T-helper 2 cell treated with Interferon-gamma antibody and Interleukin-4, amounts not matched to agents 100 ng/mL and 5 ng/mL, for 36 hours (primary cell): ENCODE data around the gene PARP9. TPM values are rescaled to one million over a fixed set of nuclear protein-coding genes. Genes with fewer than 3 reads are reported as not detected.
"Not testable (repeated sequence)": the region's sequence is repeated elsewhere in the genome, so short reads cannot be mapped to it uniquely, and the experiment has no call there.

Experiments
- intact Hi-C: fragments of 100-400 bp; cut with micrococcal nuclease; formaldehyde crosslinking; loops from one replicate; pipeline ENCODE4 v1.15.1; 2023
- total RNA-seq: library from RNA; stranded (reverse); gene quantifications from 2 replicates; pipeline ENCODE4 v1.2.3, GENCODE V29; 2022

Gene PARP9
- total RNA-seq, 1 donor from 2014 or later = 108 TPM

DNA sequence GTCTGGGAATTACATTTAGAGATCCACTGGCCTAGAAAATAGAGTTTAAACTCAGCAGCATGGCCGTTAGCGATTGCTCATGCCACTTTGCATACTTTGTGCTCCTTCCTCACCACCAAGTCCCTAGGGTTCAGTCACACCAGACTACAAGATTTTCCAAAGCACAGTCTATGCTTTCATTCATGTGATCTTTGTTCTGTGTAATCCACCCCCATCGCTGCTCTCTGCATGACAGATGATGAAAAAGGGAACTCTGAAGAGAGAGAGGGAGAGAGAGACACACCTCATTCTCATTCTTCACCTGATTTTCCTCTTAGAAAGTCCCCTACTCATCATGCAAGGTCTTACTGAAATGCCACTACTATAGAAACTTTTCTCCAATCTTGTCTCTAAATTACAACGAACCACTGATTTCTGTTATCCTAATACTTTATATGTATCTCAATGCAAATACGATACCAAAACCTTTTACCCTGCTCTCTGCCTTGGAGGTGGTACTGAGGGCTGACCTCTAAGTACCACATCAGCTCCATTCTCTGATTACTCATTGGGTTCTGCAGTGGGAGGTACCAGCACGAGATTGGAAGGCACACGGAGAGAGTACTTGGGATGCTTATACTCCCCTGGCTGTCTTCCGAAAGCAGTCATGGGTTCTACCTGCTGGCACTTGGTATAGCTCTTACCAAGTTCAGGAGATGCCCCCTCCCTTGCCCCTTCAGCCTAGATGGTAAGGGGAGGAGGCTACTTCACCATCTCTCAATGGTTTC lies 12.3 kb upstream of the PARP9 start:
- intact Hi-C loops = loop anchor here (2.0 to 5.0 kb wide), 2 partner anchors 14 to 36 kb away; no protein-coding TSS in a partner anchor

DNA sequence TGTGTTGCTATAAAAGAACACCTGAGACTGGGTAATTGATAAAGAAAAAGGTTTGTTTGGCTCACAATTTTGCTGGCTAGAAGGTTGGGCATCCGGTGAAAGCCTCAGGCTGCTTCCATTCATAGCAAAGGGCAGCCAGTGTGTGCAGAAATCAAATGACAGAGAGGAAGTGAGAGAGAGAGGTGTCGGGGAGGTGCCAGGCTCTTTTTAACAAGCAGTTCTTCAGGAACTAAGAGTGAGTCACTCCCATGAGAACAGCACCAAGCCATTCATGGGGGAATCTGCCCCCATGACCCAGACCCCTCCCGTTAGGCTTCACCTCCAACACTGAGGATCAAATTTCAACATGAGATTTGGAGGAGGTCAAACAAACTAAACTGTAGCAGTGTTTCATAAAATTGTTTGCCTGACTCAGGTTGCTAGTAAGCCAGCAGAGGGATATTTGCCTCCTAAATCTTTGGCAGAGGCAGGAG lies 8.9 kb upstream of the PARP9 start:
- intact Hi-C loops = no loop called here

DNA sequence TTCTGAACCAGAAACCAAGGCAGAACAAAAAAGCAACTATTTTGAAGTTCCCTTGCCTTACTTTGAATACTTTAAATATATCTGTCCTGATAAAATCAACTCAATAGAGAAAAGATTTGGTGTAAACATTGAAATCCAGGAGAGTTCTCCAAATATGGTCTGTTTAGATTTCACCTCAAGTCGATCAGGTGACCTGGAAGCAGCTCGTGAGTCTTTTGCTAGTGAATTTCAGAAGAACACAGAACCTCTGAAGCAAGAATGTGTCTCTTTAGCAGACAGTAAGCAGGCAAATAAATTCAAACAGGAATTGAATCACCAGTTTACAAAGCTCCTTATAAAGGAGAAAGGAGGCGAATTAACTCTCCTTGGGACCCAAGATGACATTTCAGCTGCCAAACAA lies 4.7 kb upstream of the PARP9 start:
- intact Hi-C loops = no loop called here

DNA sequence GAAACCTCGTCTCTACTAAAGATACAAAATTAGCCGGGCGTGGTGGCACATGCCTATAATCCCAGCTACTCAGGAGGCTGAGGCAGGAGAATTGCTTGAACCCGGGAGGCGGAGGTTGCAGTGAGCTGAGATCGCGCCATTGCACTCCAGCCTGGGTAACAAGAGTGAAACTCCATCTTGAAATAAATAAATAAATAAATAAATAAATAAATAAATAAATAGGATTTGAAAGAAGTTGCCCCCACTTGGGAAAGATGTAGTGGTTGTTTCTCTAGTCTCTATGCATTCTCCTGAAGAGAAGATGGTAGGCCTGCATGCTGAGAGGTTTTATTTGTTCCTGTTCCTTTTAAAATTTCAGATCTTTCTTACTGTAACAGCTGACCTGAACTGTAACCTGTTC lies 4.0 kb upstream of the PARP9 start:
- intact Hi-C loops = not testable (repeated sequence)

DNA sequence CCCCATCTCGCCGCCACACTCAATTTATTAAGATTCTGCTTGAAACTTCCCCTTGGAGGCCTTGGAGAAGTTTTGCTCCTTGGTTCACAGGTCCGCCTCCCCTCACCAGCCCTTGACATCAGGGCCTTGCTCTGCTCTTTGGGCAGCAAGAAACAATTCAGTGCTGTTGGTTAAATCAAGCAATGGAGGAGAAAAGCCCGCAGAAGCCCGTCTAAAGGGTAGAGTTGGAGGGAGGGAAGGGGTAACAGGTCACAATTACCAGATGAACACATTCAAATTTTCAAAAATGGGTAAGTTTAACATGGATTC lies 429 bp downstream of the PARP9 start:
- intact Hi-C loops = loop anchor here (1.0 to 5.0 kb wide), 8 partner anchors 13 to 1016 kb away; partner anchors contain the start of genes FAM162A, HSPBAP1, KPNA1 and PARP15

DNA sequence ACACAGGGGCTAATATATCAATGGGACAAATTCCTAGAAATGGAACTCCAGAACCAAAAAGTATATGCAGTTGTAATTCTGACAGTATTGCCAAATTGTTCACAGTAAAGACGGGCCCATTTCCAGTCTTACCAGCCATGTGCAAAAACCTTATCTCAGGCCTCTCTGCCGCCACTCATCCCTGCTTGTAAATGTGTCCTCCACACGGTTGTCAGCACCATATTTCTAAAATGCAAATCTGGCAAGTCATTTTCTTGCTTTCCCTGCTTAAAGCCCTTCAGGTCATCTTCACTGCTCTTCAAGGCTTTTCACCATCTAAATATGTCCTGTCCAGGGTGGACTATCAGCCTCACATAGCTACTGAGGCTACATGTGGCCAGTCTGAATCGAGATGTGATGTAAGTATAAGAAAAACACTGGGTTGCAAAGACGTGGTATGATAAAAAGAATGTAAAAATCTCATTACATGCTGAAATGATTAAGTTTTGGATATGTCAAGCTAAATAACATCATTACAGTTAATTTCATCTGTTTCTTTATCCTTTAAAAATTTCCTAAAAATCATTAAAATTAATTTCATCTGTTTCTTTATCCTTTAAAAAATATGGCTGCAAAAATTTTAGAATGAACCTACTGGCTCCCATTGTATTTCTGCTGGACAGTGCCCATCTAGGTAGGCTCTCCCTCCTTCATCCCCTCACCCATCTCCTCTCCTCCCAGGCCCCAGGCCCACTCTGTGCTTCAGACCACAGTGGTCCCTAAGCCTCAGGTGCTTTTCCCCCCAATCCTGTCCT lies 980 bp downstream of the PARP9 start:
- intact Hi-C loops = loop anchor here (2.0 to 5.0 kb wide), 3 partner anchors 14 to 1016 kb away; partner anchors contain the start of genes HSPBAP1, PARP15 and POLQ

DNA sequence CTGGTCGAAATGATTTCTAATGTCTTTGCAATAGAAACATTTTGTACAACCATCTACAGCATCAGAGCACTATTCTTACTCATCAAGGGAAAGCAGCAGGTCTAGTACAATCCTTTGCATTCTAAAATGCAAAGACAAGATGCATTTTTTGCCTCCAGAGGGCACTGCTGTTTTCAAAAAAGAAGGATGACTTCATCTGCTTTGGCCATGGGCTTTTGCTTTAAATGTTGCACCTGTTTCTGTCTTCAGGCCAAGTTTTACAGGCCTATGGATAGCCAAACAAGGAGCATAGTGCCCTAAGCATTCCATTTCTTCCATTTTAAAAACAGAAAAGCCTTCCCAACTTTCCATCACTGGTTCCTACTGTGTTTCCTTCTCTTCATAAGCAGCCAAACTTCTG lies 3.4 kb downstream of the PARP9 start:
- intact Hi-C loops = loop anchor here (1.0 to 5.0 kb wide), 3 partner anchors 119 to 1013 kb away; partner anchors contain the start of genes HSPBAP1 and POLQ

DNA sequence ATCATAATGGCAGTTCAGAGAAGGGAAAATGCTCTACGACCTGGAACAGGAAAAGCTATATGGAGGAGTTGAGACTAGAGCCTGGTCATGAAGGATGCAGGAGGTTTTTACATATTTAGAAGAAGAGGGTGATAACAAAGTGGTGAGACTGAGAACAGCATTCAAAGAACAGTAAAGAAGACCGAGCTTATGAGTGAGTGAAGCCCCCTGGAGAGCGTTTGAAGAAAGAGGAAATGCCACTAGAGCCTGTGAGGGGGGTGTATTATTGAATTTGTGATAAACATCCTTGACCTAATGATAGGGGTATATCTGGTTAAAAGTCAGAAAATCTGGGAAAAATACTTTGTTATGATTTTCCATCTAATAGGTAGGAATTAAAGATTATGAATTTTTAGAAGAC lies 4.2 kb downstream of the PARP9 start:
- intact Hi-C loops = loop anchor here (1.0 to 5.0 kb wide), 3 partner anchors 119 to 1013 kb away; partner anchors contain the start of genes HSPBAP1 and POLQ

DNA sequence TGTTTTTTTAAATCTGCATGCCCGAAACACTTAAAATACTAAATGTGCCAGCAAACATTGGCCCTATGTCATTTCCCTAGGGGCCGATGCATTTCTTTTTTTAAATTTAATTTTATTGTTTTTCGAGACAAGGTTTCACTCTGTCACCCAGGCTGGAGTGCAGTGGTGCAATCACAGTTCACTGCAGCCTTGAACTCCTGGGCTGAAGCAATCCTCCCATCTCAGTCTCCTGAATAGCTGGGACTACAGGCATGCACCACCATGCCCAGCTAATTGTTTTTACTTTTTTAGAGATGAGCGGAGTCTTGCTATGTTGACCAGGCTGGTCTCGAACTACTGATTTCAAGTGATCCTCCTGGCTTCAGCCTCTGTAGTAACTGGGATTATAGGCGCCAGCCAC lies 5.5 kb downstream of the PARP9 start:
- intact Hi-C loops = no loop called here

DNA sequence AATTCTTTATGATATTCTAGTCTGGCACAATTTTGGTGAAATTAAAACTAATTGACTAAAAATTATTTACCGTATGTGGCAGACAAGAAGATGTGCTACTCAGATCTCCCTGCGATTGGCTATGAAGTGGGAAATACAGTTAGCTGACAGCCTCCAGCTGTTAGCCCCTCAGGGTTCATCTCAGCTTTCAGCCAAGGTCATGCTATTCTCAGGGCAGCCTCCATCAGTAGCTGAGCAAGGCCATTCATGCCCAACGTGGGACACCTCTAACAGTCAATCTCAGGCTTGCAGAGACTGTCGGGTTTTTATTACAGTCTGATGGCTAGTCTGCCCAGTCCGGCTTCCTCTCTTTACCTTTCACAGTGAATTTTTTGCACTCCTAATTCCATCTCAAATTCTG lies 6.7 kb downstream of the PARP9 start:
- intact Hi-C loops = no loop called here

DNA sequence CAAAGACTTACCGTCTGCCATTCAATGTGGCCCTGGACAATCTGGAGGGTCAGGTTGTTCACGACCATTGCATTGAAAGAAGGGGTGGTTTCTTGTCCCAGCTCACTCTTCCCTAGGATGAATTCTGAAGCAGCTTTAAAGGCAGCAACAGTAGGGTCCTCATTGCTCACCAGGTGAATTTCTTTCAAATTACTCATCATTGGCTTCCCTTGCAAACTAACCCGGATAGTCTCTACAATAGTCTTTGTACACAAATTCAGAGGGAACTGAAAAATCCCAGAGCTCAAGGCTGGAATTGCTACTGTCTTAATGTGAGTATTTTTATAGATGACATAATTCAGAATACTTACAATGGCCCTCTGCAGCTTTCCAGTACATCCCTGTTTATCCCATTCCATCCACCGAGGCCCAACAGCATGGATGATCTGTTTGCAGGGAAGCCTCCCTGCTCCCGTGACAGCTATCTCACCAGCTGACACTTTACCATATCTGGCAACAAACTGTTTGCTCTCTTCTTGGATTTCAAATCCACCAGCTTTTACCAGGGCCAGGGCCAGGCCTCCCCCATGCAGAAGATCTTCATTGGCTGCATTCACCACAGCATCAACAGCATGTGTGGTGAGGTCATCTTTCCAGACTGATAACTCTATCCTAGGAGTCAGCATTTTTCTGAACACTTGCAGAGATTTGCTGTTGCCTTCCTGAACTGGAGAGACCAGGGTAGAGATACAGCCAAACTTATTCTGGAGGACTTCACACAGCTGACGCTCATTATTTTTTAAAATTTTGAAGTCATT lies 8.6 kb downstream of the PARP9 start:
- intact Hi-C loops = no loop called here

DNA sequence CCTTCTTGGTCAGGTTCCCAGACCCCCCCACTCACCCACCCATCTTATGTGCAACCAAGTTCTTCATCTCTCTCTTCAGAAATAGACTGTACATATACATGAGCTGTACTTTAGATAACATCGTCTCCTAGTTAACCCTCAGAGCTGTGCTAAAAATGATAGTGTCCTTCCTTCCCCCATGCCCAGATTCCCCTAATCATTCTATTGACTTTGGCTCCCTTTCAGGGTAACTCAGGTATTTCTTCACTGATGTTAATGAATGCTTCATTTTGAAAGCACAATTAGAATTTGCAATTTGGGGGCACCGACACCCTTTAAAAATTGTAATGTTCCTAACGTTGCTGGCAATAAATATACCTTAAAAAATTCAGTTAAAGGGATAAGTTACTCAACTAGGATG lies 10.9 kb downstream of the PARP9 start:
- intact Hi-C loops = no loop called here

DNA sequence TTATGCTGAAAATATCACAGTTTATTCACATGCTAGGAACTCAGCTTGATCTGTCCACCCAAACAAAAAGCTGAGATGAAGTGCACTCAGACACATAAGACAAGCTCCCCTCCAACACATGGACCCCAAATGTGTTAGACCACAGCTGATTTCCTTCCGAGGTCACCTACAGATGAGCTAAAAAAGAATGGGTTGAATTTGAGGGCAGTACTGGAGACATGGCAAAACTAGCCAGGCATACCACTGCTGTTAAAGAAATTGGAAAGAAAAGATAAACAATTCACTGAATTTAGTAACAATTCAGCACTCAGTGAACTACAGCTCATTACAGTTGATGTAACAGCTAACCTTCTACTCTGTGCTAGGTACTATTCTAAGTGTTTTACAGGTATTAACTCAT lies 15.5 kb downstream of the PARP9 start:
- intact Hi-C loops = no loop called here

DNA sequence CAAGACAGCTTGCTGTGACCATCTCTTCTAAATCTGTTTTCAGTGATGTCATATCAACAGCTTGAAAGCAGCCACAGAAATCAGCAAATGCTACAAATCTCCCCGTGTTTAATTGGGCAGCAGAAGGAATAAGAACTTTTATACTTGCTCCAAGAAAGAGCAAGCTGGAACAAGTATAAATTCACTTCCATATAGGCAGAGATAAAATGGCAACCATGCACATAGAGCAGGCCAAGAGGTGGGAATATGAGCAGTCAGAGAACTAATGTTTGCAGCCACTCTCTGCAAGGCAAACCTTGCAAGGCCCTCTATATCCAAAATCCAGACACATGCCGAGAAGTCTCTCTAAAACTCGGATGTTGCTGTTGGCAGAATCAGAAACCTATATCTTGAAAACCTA lies 16.0 kb downstream of the PARP9 start:
- intact Hi-C loops = no loop called here

DNA sequence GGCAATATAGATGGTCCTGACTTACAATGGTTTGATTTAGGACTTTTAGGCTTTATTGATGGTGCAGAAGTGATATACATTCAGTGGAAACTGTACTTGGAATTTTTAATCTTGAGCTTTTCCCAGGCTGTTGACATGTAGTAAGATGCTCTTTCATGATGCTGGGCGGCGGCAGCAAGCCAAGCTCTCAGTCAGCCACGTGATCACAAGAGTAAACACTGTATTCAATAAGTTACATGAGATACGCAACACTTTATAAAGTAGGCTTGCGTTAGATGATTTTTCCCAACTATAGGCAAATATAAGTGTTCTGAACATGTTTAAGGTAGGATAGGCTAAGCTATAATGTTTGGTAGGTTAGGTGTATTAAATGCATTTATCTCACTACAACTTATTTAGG lies 17.9 kb downstream of the PARP9 start:
- intact Hi-C loops = no loop called here

DNA sequence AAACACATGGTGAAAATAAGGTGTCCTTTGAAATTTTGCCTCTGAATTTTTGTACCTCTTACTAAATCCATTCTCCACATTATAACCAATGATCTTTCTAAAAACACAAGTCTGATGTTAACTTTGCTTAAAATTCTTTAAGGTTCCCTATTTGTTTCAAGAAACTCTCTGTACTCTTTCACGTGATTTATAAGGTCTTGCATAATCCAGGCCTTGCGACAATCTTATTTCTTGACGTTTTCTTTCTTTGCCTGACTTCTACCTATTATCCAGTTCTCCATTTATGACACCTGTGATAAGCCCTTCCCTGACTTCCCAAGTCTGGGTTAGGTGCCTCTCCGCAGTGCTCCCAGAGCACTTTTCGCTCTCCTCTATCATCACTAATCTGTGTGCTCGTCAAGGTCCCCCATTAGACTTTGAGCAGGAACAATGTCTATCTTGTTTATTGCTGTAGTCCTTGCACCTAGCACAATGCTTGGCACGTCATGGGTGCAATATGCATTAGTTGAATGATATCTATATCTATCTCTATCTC lies 25.1 kb downstream of the PARP9 start:
- intact Hi-C loops = no loop called here

DNA sequence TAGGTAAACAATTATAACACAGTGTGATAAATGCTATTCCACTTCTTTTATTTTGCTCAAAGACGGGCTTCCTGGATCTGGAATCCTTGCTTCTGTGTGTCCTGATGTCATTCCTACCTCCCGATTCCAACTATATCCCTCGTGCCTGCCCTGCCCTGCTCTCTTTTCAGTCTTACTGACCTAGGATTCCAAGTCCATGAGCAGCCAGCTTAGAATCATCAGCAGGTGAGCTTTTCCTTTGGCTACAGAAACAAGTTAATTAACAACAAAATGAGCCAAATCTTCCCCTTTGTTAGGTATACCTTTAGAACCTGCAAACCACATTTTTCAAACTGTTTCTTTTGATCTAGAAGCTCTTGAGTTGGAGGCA lies 27.5 kb downstream of the PARP9 start:
- intact Hi-C loops = no loop called here

DNA sequence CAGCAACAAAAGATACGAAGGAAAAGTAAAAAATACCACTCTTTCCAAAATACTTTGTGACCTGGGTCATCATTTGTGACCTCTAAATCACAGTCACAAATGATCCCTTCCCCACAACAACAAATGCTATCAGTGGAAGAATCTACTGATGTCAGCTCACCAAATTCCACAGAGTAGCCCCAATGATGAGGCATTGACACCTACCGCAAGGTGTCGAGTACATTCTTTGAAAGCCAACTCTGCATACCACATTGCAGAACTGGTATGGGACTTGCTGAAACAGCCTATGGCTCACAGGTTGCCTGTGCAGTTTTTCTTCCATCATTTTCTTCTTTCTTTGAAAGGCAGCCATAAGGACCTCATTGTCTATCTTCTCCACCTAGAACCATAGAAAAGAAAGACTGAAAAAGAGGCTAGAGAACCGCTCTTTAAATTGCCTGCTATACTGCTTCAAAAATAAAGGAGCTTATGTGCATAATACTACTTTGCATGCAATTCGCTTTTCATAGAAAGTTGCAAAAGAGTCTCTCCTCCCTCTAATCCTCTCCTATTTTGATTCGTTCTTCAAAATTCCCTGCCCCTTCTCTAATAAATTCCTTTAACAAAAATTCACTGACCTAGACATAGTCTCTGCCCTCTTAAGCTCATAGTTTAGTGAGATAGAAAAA lies 28.0 kb downstream of the PARP9 start:
- intact Hi-C loops = no loop called here

DNA sequence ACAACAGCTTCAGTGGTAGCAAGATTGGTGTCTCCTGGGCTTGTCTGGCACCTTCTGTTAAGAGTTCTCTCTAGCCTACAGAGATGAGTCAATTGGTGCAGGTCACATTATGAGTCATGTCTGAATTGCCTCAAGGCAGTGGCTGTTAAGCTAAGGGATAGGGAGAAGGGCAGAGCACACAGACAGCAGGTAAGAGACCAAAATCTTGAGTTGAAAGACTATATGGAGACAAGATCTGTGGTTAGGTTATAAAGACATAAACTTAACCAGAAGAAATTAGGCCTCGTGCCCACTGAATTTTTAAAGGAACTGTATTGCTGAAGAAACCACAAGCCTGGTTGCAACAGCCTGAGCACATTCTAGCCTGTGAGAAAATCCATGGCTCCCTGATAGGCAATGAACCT lies 30.2 kb downstream of the PARP9 start:
- intact Hi-C loops = loop anchor here (5.0 kb wide), 1 partner anchor 152 kb away; the partner anchor contains the start of genes FAM162A and MIX23

DNA sequence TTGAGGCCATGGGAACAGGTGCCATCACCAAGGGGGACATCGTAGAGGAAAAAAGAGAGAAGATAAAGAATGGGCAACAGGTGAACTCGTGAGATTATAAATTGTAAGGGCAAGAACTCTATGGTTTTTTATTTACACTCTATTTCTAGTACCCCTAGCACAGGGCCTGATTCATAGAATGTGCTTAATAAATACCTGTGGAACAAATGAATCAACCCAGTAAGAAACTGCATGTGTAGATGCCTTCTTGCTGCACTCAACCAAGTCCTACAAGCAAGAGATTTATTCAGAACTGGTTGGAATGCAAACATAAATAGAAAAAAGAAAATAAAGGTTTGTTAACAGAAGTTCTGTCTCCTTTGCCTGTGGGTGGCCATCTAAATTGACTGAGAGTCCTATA lies 30.6 kb downstream of the PARP9 start:
- intact Hi-C loops = loop anchor here (5.0 kb wide), 1 partner anchor 151 kb away; the partner anchor contains the start of genes FAM162A and MIX23
